HepG2 (cell line): Measurements from ENCODE around the gene AUNIP.

Experiments used
- CTCF ChIP-seq: sonication (generic); formaldehyde crosslinking; IDR thresholded peaks from 2 replicates; pipeline ENCODE4 v1.5.0; 2020; ENCODE audit warnings: mild to moderate bottlenecking, missing genetic modification reagents, moderate library complexity
- EED ChIP-seq: sonication (generic); formaldehyde crosslinking; IDR thresholded peaks from 2 replicates; pipeline ENCODE4 v1.5.0; 2020; ENCODE audit warnings: mild to moderate bottlenecking, missing genetic modification reagents
- GMEB1 ChIP-seq: sonication (generic); formaldehyde crosslinking; IDR thresholded peaks from 2 replicates; pipeline ENCODE4 v1.5.1; 2020; ENCODE audit warnings: missing genetic modification reagents, mild to moderate bottlenecking, borderline replicate concordance
- NCOA5 ChIP-seq: sonication (generic); formaldehyde crosslinking; IDR thresholded peaks from 2 replicates; pipeline ENCODE4 v1.4.0; 2020; ENCODE audit warnings: missing genetic modification reagents
- POLR2A ChIP-seq, 2 experiments: IDR thresholded peaks; 2 replicates each; pipeline ENCODE4 v1.6.1; 2011; ENCODE audit warnings: low read depth in 2 of 2, low read length in 2 of 2, mild to moderate bottlenecking in 1 of 2, moderate library complexity in 1 of 2; ENCODE audit not compliant: insufficient read depth in 1 of 2
- POLR2AphosphoS5 ChIP-seq: IDR thresholded peaks from 2 replicates; pipeline ENCODE4 v1.6.1; 2012; ENCODE audit warnings: low read depth, low read length
- SIN3A ChIP-seq: IDR thresholded peaks from 2 replicates; pipeline ENCODE4 v1.6.1; 2011; ENCODE audit warnings: low read depth, mild to moderate bottlenecking, control low read depth, low read length, borderline replicate concordance
- SRSF4 ChIP-seq: fragments of 200-400 bp; formaldehyde crosslinking; IDR thresholded peaks from one replicate; pipeline ENCODE4 v1.6.1; 2018; ENCODE audit warnings: mild to moderate bottlenecking, low read depth, low read length, moderate library complexity; ENCODE audit not compliant: poor library complexity, severe bottlenecking
- TAF15 ChIP-seq: fragments of 200-400 bp; formaldehyde crosslinking; IDR thresholded peaks from one replicate; pipeline ENCODE4 v1.6.1; 2018; ENCODE audit warnings: mild to moderate bottlenecking, low read depth, low read length; ENCODE audit not compliant: poor library complexity, severe bottlenecking
- TCF7L2 ChIP-seq: IDR thresholded peaks from 2 replicates; pipeline ENCODE4 v1.6.1; 2011; ENCODE audit warnings: mild to moderate bottlenecking, low read depth, low read length, moderate library complexity
- TEAD2 ChIP-seq: sonication (generic); formaldehyde crosslinking; IDR thresholded peaks from 2 replicates; pipeline ENCODE4 v1.9.0; 2021; ENCODE audit warnings: missing genetic modification reagents
- ZFP41 ChIP-seq: sonication (generic); formaldehyde crosslinking; IDR thresholded peaks from 2 replicates; pipeline ENCODE4 v1.4.0; 2020; ENCODE audit warnings: mild to moderate bottlenecking, missing genetic modification reagents, borderline replicate concordance
- ZNF274 ChIP-seq: sonication (generic); formaldehyde crosslinking; IDR thresholded peaks from 2 replicates; pipeline ENCODE4 v1.5.1; 2020; ENCODE audit warnings: mild to moderate bottlenecking, missing genetic modification reagents
- ZSCAN20 ChIP-seq: sonication (generic); formaldehyde crosslinking; IDR thresholded peaks from 2 replicates; pipeline ENCODE4 v1.4.0; 2020; ENCODE audit warnings: missing genetic modification reagents, mild to moderate bottlenecking, borderline replicate concordance

- TF ChIP-seq ZSCAN20 (no peak), TEAD2 (no peak), SRSF4 (no peak), ZFP41 (CRISPR knock-in tag) (no peak), CTCF (CRISPR knock-in tag) (no peak), POLR2A (IDR thresholded peaks at IDR 0.05; ENCODE audit: insufficient read depth in 1 of 2, low read depth in 2 of 2, low read length in 2 of 2) (no peak), EED (CRISPR knock-in tag) (no peak), ZNF274 (CRISPR knock-in tag) (no peak), NCOA5 (no peak), TAF15 (no peak), GMEB1 (CRISPR knock-in tag) (no peak), POLR2AphosphoS5 (no peak), SIN3A (no peak), TCF7L2 (no peak)
Measured at GRCh38 chr1:25813071-25813733, 46.1 kb downstream of the AUNIP start.
